ENCODE measurements around the gene CD47.

CD47 gene

GRCh38 chr3:108036984-108037741, 53.7 kb downstream of the CD47 start:
- in situ Hi-C loops (cut with MboI; ENCODE audit: low pct_unique_long_range_greater_than_20kb, low sequenced_read_pairs, unreplicated experiment), result no loop called here
- TF ChIP-seq, protein P1, sequence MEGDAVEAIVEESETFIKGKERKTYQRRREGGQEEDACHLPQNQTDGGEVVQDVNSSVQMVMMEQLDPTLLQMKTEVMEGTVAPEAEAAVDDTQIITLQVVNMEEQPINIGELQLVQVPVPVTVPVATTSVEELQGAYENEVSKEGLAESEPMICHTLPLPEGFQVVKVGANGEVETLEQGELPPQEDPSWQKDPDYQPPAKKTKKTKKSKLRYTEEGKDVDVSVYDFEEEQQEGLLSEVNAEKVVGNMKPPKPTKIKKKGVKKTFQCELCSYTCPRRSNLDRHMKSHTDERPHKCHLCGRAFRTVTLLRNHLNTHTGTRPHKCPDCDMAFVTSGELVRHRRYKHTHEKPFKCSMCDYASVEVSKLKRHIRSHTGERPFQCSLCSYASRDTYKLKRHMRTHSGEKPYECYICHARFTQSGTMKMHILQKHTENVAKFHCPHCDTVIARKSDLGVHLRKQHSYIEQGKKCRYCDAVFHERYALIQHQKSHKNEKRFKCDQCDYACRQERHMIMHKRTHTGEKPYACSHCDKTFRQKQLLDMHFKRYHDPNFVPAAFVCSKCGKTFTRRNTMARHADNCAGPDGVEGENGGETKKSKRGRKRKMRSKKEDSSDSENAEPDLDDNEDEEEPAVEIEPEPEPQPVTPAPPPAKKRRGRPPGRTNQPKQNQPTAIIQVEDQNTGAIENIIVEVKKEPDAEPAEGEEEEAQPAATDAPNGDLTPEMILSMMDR (IDR thresholded peaks at IDR 0.05; ENCODE audit: extremely low read depth, insufficient read depth, missing control alignments), result no peak
- DNase-seq (ENCODE audit: low spot score), result peak; percentile 23

DNA sequence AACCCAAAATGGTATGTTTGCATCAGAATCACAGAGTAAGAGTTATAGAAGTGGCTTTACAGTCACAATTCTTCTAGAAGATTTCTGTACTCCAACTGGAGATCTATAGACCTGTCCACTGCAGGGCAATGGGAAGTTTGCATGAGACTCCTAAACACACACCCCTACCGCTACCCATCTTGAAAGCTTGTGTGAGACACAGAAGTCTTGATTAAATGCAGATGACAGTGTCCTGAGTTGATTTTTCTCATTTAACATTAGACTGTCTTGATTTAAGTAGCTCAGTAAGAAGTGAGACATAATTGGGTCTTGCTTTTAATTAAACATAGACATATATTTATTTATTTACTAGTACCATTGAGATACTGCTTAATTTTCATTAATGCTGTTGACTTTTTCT, 54.4 kb downstream of the CD47 start:
- TF ChIP-seq, protein P1 (IDR thresholded peaks at IDR 0.05; ENCODE audit: extremely low read depth, insufficient read depth, missing control alignments), result no peak
- no peak for DNase-seq (ENCODE audit: low spot score)
- in situ Hi-C loops (cut with MboI; ENCODE audit: low pct_unique_long_range_greater_than_20kb, low sequenced_read_pairs, unreplicated experiment), result no loop called here

GRCh38 chr3:108035751-108036150, 55.1 kb downstream of the CD47 start:
- DNase-seq (ENCODE audit: low spot score), result no peak
- TF ChIP-seq, protein P1 (IDR thresholded peaks at IDR 0.05; ENCODE audit: extremely low read depth, insufficient read depth, missing control alignments), result no peak
- in situ Hi-C loops (cut with MboI; ENCODE audit: low pct_unique_long_range_greater_than_20kb, low sequenced_read_pairs, unreplicated experiment), result no loop called here

GRCh38 chr3:108031895-108032294, 58.9 kb downstream of the CD47 start:
- no peak for DNase-seq (ENCODE audit: low spot score)
- in situ Hi-C loops (cut with MboI; ENCODE audit: low pct_unique_long_range_greater_than_20kb, low sequenced_read_pairs, unreplicated experiment), result no loop called here
- TF ChIP-seq, protein P1 (IDR thresholded peaks at IDR 0.05; ENCODE audit: extremely low read depth, insufficient read depth, missing control alignments), result no peak

DNA sequence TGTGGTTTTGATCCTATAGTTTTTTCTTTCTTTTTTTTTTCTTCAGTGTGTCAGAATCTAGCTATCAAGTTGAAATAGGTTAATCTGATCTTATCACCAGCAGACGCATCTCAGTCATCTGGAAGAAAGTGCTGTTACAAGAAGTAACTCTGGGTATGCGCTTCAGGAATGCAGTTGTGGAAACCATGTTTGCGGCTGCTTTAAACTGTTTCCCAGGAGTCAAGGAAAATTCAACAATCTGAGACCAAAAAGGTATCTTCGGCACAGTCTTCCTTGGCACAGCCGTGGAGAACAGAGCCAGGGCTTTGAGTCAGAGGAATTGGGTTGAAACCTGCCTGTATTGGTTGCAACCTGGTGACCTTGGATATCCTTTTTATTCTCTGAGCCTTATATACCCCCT, 59.9 kb downstream of the CD47 start:
- in situ Hi-C loops (cut with MboI; ENCODE audit: low pct_unique_long_range_greater_than_20kb, low sequenced_read_pairs, unreplicated experiment), result no loop called here
- DNase-seq (ENCODE audit: low spot score), result no peak
- TF ChIP-seq, protein P1 (IDR thresholded peaks at IDR 0.05; ENCODE audit: extremely low read depth, insufficient read depth, missing control alignments), result no peak

DNA sequence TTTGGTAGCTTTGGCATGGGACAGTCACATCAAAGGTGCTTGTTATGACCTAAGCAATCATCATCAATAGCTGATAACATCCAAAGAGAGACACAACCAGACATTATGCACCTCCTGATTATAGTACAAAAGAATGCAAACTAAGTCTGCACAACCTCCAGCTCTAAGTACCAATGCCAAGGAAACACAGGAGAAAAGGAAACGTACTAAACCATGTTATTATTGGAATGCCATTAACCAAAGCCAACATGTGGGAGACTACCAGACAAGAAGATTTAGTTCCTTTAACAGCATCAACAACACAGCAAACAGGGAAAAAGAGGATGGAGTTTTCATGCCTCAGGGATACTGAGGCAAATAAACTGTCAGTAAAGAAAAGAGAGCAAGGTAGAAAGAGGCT, 61.4 kb downstream of the CD47 start:
- TF ChIP-seq, protein P1 (IDR thresholded peaks at IDR 0.05; ENCODE audit: extremely low read depth, insufficient read depth, missing control alignments), result no peak
- no peak for DNase-seq (ENCODE audit: low spot score)
- in situ Hi-C loops (cut with MboI; ENCODE audit: low pct_unique_long_range_greater_than_20kb, low sequenced_read_pairs, unreplicated experiment), result no loop called here
